NB4 (cell line): ENCODE data around the gene MEP1B.

ENCODE experiments used
- MYC ChIP-seq: IDR thresholded peaks from 2 replicates; pipeline ENCODE4 v1.6.1; 2011; ENCODE audit warnings: low read depth, low read length
- POLR2A ChIP-seq: IDR thresholded peaks from 2 replicates; pipeline ENCODE4 v1.6.1; 2011; ENCODE audit warnings: mild to moderate bottlenecking; ENCODE audit not compliant: insufficient read length; ENCODE audit errors: extremely low read depth
- TF ChIP-seq, protein P1 (sequence below): IDR thresholded peaks from one replicate; pipeline ENCODE4 v1.5.1; 2012; ENCODE audit warnings: low read depth, low read length
- TF ChIP-seq, protein P2 (sequence below): IDR thresholded peaks from 2 replicates; pipeline ENCODE4 v1.6.1; 2011; ENCODE audit warnings: low read depth, low read length

DNA sequence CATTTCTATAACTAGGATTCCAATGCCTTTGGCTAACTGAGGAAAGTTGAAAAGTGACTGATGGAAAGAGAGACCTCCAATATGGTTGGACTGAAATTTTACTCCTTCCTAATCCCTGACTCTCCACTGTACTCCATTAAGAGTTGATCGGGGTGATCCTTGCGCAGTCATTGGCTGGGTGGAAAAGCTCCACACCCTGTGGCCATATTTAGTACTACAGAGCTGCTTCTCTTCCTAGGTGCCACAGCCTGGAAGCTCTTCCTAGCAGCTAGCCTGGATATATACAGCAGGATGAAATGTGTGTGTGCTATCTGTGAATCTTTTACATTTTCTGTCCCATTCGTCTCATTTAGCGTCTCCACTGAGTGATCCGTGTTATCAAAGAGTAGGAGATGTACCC is 71.2 kb downstream of the MEP1B start:
- TF ChIP-seq, protein P1, sequence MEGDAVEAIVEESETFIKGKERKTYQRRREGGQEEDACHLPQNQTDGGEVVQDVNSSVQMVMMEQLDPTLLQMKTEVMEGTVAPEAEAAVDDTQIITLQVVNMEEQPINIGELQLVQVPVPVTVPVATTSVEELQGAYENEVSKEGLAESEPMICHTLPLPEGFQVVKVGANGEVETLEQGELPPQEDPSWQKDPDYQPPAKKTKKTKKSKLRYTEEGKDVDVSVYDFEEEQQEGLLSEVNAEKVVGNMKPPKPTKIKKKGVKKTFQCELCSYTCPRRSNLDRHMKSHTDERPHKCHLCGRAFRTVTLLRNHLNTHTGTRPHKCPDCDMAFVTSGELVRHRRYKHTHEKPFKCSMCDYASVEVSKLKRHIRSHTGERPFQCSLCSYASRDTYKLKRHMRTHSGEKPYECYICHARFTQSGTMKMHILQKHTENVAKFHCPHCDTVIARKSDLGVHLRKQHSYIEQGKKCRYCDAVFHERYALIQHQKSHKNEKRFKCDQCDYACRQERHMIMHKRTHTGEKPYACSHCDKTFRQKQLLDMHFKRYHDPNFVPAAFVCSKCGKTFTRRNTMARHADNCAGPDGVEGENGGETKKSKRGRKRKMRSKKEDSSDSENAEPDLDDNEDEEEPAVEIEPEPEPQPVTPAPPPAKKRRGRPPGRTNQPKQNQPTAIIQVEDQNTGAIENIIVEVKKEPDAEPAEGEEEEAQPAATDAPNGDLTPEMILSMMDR, result no peak
- no peak for TF ChIP-seq POLR2A
- TF ChIP-seq, protein P2, sequence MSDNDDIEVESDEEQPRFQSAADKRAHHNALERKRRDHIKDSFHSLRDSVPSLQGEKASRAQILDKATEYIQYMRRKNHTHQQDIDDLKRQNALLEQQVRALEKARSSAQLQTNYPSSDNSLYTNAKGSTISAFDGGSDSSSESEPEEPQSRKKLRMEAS, result no peak
- TF ChIP-seq MYC, result no peak
